ENCODE measurements around the gene ARHGEF12.

DNA sequence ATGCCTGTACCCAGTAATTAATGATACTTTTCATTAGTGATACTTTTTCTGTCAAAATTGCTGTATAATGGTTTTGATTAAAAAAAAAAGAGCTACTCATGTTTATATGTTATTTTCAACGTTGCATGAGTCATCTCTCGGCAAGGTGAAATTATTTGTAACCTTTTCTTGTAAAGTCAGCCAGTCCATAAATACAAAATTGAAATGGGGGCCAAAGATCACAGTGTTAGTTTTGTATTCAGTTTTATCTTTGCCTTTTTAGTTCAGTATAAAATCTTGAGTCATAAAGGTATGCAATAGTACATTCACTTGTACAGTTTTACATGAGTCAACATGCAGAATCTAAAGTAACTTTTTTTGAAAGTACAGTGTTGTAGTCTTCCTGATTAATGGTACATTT is 4.3 kb downstream of the ARHGEF12 start:
- TF ChIP-seq ZNF274 (IDR thresholded peaks at IDR 0.05; ENCODE audit: low read depth, low read length) (no peak), SUZ12 (IDR thresholded peaks at IDR 0.05; ENCODE audit: extremely low read depth, insufficient read depth, insufficient read length) (no peak)

All from NT2/D1 (cell line).